WTC11 (cell line): ENCODE measurements around the gene CCDC175.

ENCODE experiments used
- CBFB ChIP-seq: sonication (generic); formaldehyde crosslinking; IDR thresholded peaks from 2 replicates; pipeline ENCODE4 v1.8.1; 2022; ENCODE audit warnings: mild to moderate bottlenecking, low read depth, missing genetic modification reagents
- ESRRA ChIP-seq: sonication (generic); formaldehyde crosslinking; IDR thresholded peaks from 2 replicates; pipeline ENCODE4 v1.8.1; 2022; ENCODE audit warnings: mild to moderate bottlenecking, missing genetic modification reagents, borderline replicate concordance
- PRRX2 ChIP-seq: fragments of 250-450 bp; sonication (Bioruptor Pico); IDR thresholded peaks from 2 replicates; pipeline ENCODE4 v1.8.0; 2021; ENCODE audit warnings: mild to moderate bottlenecking
- TF ChIP-seq, protein P1 (sequence below): fragments of 200-600 bp; IDR thresholded peaks from 2 replicates; pipeline ENCODE4 v1.8.0; 2022; ENCODE audit warnings: antibody characterized with exemption

DNA sequence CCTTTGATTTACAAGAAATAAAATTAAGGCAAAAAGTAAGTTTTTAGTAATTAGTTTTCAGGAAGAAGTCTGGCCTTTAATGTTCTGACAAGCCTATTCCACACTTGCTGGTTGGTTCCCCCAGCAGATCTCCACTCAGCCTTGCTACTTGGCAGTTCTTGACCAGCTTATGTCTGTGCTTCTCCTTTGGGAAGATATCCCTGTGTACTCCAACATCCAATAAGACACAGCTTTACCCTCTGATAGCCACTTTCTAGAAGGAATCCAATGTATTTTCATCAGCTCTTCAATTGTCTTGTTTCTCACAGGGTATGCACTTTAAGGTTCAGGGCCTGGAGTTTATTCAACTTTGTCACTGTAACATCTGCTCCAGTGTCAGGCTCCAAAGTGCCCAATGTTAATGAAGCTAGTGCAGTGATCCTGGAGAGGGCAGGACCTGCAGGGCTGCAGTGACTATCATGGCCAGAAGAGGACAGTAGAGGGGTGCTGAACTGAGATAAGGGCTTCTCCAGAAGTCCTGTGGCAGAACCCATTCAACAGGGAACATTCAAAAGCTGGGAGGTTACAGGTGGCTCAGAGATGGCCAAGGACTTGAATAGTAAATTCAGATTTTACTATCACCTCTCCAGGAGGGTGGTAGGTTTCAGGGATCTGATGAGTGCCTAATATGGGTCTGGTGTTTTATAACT, 69.4 kb downstream of the CCDC175 start:
- no peak for TF ChIP-seq PRRX2 (CRISPR knock-in tag)
- TF ChIP-seq, protein P1, sequence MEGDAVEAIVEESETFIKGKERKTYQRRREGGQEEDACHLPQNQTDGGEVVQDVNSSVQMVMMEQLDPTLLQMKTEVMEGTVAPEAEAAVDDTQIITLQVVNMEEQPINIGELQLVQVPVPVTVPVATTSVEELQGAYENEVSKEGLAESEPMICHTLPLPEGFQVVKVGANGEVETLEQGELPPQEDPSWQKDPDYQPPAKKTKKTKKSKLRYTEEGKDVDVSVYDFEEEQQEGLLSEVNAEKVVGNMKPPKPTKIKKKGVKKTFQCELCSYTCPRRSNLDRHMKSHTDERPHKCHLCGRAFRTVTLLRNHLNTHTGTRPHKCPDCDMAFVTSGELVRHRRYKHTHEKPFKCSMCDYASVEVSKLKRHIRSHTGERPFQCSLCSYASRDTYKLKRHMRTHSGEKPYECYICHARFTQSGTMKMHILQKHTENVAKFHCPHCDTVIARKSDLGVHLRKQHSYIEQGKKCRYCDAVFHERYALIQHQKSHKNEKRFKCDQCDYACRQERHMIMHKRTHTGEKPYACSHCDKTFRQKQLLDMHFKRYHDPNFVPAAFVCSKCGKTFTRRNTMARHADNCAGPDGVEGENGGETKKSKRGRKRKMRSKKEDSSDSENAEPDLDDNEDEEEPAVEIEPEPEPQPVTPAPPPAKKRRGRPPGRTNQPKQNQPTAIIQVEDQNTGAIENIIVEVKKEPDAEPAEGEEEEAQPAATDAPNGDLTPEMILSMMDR: peak; percentile 84
- TF ChIP-seq CBFB (CRISPR knock-in tag): no peak
- no peak for TF ChIP-seq ESRRA
